PC-9 (cell line): Measurements from ENCODE around the gene OBSCN.

Experiments
- CTCF ChIP-seq: fragments of 200-600 bp; sonication (generic); conservative IDR thresholded peaks from 2 replicates; pipeline ENCODE4 v1.6.1; 2017; ENCODE audit warnings: mixed run types, antibody characterized with exemption, mild to moderate bottlenecking, moderate library complexity
- EZH2 ChIP-seq: fragments of 200-600 bp; sonication (generic); IDR thresholded peaks from 2 replicates; pipeline ENCODE4 v1.8.0; 2017; ENCODE audit warnings: antibody characterized with exemption, low read depth

GRCh38 chr1:228319352-228320088 lies 111.7 kb downstream of the OBSCN start:
- TF ChIP-seq CTCF (no peak), EZH2 (no peak)
